HL-60 (cell line): ENCODE results near the gene PRPS1L1.

Source experiments
- DNase-seq, 2 experiments: peaks; one replicate each; pipeline ENCODE4 v3.0.0-alpha.2; 2010 to 2020; ENCODE audit warnings: low read depth in 1 of 2, low spot score in 1 of 2
- H3K27ac ChIP-seq: fragments of 250-450 bp; sonication (Bioruptor Pico); replicated peaks from 2 replicates; pipeline ENCODE4 v1.5.1; 2020; ENCODE audit warnings: mild to moderate bottlenecking, moderate library complexity
- H3K27me3 ChIP-seq: fragments of 250-450 bp; sonication (Bioruptor Pico); 2 replicates; pipeline ENCODE4 v1.5.1; 2021; ENCODE audit warnings: mild to moderate bottlenecking, moderate library complexity; ENCODE audit not compliant: insufficient read depth, poor library complexity, severe bottlenecking
- H3K4me3 ChIP-seq: replicated peaks from 2 replicates; pipeline ENCODE4 v1.5.1; 2011; ENCODE audit warnings: mild to moderate bottlenecking, control low read depth, low read length; ENCODE audit not compliant: insufficient read depth
- GABPA ChIP-seq: IDR thresholded peaks from 2 replicates; pipeline ENCODE4 v1.6.1; 2012; ENCODE audit warnings: low read depth
- POLR2AphosphoS5 ChIP-seq: IDR thresholded peaks from 2 replicates; pipeline ENCODE4 v1.6.1; 2012; ENCODE audit warnings: low read depth
- SPI1 ChIP-seq: IDR thresholded peaks from 2 replicates; pipeline ENCODE4 v1.6.1; 2012; ENCODE audit warnings: low read depth, mild to moderate bottlenecking, borderline replicate concordance
- TF ChIP-seq, protein P1 (sequence below): IDR thresholded peaks from 2 replicates; pipeline ENCODE4 v1.6.1; 2012; ENCODE audit warnings: low read depth; ENCODE audit not compliant: insufficient replicate concordance
- TF ChIP-seq, protein P2 (sequence below): IDR thresholded peaks from one replicate; pipeline ENCODE4 v1.5.1; 2011; ENCODE audit warnings: low read length, control low read depth, inconsistent platforms; ENCODE audit not compliant: insufficient read depth

The PRPS1L1 gene

DNA sequence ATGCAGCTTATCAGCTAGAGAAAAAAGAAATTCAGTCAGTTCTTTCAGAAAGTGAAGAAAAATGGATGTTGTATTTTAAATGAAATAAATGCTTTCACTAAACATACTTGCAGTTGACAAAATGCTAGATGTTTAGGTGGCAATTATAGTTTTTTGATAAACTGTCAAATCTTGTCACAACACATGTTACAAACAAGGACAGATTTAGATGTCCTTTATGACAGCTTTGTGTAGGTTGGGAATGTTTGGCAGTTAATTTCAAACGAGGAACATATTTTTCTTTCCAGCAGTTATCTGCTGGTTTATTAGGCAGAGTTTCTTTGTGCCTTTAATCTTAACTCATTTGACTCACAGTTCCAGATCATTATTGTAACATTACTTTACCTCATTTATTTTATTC, 3.1 kb upstream of the PRPS1L1 start:
- H3K4me3 ChIP-seq = no peak overlapping the region
- TF ChIP-seq GABPA (no peak), POLR2AphosphoS5 (no peak)
- no peak for DNase-seq

DNA sequence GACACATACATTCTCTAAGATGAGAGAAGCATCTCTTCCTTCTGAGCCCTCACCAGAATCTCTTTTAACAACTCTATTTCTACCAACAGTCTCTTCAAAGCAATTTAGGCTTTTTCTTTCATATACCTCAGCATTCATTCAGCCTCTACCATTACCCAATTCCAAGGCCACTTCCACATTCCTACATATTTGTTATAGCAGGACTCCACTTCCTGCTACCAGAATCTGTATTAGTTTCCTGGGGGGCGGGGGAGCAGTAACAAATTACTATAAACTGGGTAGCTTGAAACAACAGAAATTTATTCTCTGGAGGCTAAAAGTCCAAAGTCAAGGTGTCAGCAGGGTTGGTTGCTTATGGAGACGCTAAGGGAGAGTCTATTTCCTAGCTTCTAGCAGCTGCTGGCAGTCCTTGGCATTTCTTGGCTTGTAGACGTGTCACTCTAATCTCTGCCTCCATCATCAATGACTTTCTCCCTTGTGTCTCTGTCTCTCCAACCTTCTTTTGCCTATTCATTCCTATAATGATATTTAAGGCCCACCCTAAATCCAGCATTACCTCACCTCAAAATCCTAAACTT, 7.4 kb downstream of the PRPS1L1 start:
- TF ChIP-seq POLR2AphosphoS5 (no peak), SPI1 (peak; percentile 6; the same call in 1 of the 2 replicates)
- DNase-seq = no peak
- Histone ChIP-seq H3K4me3 (no peak overlapping the region), H3K27me3 (no peaks in the 10 kb centered on the region), H3K27ac (no peak overlapping the region)

More for the DNA sequence above, 3.1 kb upstream of the PRPS1L1 start:
- no peaks in the 10 kb centered on the region for H3K27me3 ChIP-seq
- H3K27ac ChIP-seq = no peak overlapping the region

DNA sequence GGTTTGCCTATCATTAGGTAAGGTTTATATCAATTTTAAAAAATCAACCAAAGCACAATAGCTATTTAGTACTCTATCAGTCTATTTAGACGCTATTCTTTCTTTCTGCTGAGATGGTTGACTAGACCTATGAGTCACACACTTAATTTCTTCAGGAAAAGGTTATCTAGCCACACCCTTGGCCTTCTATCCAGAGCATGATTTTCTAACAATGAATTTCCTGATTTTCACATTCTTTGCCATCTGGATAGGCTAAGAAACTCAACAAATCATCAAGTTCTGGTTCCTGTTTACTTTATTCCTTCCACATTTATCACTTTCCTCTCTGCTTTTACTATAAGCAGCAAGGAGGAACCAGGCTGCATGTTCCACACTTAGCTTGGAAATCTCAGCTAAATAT, 8.1 kb downstream of the PRPS1L1 start:
- no peaks in the 10 kb centered on the region for H3K27me3 ChIP-seq
- no peak for DNase-seq
- TF ChIP-seq, protein P1, sequence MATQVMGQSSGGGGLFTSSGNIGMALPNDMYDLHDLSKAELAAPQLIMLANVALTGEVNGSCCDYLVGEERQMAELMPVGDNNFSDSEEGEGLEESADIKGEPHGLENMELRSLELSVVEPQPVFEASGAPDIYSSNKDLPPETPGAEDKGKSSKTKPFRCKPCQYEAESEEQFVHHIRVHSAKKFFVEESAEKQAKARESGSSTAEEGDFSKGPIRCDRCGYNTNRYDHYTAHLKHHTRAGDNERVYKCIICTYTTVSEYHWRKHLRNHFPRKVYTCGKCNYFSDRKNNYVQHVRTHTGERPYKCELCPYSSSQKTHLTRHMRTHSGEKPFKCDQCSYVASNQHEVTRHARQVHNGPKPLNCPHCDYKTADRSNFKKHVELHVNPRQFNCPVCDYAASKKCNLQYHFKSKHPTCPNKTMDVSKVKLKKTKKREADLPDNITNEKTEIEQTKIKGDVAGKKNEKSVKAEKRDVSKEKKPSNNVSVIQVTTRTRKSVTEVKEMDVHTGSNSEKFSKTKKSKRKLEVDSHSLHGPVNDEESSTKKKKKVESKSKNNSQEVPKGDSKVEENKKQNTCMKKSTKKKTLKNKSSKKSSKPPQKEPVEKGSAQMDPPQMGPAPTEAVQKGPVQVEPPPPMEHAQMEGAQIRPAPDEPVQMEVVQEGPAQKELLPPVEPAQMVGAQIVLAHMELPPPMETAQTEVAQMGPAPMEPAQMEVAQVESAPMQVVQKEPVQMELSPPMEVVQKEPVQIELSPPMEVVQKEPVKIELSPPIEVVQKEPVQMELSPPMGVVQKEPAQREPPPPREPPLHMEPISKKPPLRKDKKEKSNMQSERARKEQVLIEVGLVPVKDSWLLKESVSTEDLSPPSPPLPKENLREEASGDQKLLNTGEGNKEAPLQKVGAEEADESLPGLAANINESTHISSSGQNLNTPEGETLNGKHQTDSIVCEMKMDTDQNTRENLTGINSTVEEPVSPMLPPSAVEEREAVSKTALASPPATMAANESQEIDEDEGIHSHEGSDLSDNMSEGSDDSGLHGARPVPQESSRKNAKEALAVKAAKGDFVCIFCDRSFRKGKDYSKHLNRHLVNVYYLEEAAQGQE = no peak
- TF ChIP-seq GABPA (no peak), SPI1 (no peak), POLR2AphosphoS5 (no peak)
- TF ChIP-seq, protein P2, sequence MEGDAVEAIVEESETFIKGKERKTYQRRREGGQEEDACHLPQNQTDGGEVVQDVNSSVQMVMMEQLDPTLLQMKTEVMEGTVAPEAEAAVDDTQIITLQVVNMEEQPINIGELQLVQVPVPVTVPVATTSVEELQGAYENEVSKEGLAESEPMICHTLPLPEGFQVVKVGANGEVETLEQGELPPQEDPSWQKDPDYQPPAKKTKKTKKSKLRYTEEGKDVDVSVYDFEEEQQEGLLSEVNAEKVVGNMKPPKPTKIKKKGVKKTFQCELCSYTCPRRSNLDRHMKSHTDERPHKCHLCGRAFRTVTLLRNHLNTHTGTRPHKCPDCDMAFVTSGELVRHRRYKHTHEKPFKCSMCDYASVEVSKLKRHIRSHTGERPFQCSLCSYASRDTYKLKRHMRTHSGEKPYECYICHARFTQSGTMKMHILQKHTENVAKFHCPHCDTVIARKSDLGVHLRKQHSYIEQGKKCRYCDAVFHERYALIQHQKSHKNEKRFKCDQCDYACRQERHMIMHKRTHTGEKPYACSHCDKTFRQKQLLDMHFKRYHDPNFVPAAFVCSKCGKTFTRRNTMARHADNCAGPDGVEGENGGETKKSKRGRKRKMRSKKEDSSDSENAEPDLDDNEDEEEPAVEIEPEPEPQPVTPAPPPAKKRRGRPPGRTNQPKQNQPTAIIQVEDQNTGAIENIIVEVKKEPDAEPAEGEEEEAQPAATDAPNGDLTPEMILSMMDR = no peak
- no peak overlapping the region for H3K27ac ChIP-seq
- H3K4me3 ChIP-seq = no peak overlapping the region

DNA sequence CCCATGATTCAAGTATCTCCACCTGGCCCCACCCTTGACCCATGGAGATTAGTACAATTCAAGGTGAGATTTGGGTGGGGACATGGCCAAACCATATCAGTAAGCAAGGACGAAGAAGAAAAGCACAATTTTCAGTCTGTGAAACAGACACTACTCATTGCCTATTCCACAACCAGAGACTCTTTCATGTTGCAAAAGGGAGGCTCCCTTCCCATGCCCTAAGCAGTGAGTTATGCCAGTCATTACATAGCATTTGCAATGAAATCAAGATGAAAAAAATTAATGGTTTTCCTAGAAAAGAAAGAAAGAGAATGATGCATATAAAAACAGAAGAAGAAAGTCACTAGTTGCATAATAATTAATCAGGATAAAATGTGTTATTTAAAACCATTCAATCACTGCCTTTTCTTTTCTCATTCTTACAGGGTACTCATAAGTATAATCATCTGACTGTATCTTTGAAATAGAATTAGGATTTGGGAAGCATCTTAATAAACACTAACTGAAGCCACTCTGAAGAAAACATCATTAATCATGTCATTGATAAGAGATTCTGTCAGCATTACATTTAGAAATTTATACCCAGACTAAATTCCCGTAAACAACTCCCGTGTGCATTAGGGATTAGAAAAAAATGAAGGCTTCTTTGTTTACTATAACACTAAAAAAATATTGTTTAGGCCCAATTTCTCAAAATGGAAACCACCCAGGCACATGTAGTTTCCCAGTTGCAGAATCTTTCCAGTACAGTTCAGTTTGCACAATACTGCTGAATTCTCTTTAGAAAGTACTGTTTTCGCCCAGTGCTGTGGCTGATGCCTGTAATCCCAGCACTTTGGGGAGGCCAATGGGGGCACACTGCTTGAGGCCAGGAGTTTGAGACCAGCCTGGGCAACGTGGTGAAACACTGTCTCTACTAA, 9.1 kb downstream of the PRPS1L1 start:
- Histone ChIP-seq H3K27ac (no peak overlapping the region), H3K4me3 (no peak overlapping the region), H3K27me3 (no peaks in the 10 kb centered on the region)
- no peak for TF ChIP-seq GABPA
- TF ChIP-seq, protein P2 = no peak
- no peak for TF ChIP-seq SPI1
- TF ChIP-seq, protein P1 = no peak
- no peak for TF ChIP-seq POLR2AphosphoS5
- DNase-seq = no peak
